Nucleus accumbens (tissue), 56 donors: ENCODE results near the gene NCOA4.
A peak's percentile ranks its signal among the peaks of the same experiment; 100 is the strongest.
"Not testable (repeated sequence)": the region's sequence is repeated elsewhere in the genome, so short reads cannot be mapped to it uniquely, and the experiment has no call there.

ENCODE experiments used
- DNase-seq, 56 donors: peaks; one replicate each; lab custom pipeline; 2025; lab: John Stamatoyannopoulos, UW

NCOA4 gene

GRCh38 chr10:46022978-46023702 lies 7.3 kb downstream of the NCOA4 start:
- peak; percentile 35 to 92 (median 80) for DNase-seq

DNA sequence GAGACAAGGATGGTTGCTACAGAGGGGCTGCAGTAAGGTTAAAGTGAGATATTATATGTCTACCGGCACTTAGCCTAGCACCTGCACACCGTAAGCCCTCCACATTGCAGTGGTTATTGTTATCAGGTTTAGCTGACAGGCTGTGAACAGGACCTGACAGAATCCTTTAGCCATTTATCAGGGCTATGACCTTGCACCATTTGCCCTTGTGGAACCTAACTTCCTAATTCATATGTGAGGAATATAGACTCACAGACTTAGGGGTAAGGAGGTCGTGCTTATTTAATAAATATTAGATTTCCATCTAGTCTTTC lies 10.1 kb downstream of the NCOA4 start:
- no peak for DNase-seq

DNA sequence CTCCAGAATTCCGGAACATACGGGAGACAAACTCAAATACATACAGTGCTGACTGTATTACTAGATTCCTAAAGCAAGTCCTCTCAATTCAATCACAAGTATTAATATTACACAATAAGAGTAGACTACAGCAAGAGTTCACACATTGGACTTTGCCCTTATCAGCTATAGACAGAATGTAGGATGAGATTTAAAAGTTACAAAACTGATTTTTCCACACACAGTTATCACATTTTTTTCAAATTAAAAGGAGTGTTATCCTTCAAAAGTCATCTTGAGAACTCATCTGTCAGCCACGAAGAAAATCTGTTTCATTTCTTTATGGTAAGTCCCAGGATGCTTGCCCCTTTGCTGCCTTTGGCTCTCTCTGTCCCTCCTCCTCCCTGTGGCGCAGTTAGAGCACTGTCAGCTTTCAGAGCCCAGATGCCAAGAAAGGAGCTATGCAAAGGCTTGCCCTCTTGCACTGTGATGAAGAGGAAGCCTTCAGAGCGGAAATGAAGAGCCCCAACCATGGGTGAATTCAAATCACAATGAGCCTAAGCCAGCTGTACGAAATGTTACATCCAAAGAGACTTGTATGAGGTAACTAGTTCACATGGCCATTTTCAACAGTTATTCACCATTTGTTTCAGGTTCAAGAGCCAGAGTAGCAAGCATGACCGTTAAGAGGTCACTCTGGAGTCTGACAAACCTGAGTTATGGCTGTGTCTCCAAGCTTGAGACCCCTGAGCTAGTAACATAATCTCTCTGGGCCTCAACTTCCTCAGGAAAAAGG lies 10.7 kb downstream of the NCOA4 start:
- peak in 6 of 56 donors; percentile 2 to 26 (median 16) for DNase-seq

DNA sequence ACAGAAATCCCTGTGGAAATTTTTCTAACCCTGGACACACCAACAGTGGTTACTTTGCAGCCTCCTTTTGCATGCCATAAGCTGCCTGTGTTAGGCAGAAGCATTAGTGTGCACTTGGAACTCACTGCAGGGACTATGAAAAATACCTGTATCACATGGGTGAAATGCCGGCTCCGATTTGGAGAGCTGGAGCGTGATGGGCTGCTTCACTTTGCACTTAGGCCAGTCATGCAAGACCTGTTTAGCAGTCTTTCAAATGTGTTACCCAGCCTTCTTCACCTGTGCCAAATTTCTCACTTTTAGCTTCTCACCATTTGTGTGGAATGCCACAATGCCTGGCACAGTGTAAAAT lies 11.3 kb downstream of the NCOA4 start:
- no peak for DNase-seq

- no peak for DNase-seq
Measured at GRCh38 chr10:46018453-46019176, 11.8 kb downstream of the NCOA4 start.

DNA sequence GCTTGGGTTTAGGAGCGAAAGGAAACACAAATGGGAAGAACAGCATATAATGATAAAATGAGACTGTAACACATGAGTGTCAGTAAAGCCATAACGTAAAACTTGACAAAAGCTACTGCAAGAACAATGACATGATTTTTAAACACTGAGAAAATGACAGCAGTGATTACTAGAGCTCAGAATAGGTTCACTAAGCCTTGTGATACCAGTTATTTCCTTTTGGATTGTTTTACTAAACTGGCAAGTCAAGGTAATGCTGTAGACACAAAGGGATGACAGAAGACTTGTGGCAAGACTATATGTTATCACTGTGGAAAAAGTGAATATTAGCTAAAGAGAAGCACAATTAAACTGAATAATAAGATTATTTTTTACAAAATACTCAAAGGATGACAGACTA lies 12.7 kb downstream of the NCOA4 start:
- DNase-seq, result no peak

- no peak for DNase-seq
Measured at GRCh38 chr10:46016811-46017210, 13.6 kb downstream of the NCOA4 start.

DNA sequence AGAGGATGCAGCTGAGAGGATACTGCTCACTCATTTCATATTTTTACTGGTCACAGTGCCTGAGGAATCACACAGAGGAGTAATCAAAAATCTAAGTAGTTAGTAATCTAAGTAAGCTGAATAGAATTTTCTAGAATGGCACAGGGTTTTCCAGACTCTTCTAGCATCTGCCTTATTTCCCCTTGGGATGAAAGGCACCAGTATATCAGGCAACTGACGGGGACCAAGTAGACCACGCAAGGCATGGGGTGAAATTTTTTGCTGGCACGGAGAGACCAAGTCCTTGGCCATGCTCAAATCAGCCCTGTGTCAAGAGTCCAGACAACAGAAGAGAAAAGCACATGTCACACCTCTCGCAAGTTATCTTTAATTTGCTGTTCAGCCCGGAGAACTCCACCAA lies 14.2 kb downstream of the NCOA4 start:
- no peak for DNase-seq

DNA sequence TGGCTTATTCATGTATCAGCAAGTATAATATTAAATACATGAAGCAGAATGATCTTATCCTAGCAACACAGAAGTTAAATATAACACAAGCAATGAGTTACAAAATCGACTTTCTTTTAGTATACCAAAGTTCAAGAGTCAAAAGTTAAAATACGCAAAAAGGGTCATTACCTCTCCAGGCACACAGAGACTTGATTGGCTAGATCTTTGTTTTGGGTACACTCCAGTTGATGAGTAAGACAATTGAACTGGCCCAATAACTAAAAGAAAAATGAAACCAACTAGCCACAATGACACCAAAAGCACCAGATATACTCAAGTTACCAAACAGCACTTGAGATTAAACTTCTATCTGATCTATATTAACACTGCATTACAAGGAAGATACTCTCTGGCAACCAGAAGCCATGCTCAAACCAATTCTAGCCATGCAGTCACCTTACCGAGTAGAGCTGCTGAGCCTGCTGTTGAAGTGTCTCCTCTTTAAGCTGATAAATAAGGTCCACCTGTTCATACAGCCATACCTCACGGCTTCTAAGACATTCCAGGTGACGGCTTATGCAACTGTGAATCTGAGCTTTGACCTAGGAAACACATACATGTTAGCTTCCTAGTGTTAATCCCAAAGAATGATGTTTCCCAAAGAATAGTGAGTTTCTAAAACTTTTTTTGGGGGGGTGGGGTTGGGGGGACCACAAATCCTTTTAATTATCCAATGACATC lies 15.6 kb downstream of the NCOA4 start:
- DNase-seq, result no peak

- DNase-seq, result no peak
Measured at GRCh38 chr10:46014206-46014605, 16.2 kb downstream of the NCOA4 start.

DNA sequence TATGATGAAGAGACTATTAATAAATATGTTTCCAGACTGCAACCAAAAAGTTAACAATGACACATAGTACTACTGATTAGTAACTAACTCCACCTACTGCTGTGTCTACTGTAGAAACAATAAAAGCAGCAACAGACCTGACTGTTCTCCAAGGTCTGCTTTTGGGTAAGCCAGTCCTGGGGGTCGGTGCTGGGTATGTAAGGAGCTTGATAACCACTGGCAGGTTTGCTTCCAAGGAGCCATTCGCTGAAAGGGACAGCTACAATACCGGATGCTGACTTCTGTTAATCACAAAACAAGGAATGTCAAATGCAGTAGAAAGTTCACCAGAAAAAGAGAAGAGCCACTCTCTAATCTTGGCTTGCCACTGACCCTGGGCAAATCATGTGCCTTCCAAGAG lies 17.7 kb downstream of the NCOA4 start:
- DNase-seq, result no peak

- no peak for DNase-seq
Measured at GRCh38 chr10:46006219-46006618, 24.2 kb downstream of the NCOA4 start.

GRCh38 chr10:46005383-46005782 lies 25.0 kb downstream of the NCOA4 start:
- no peak for DNase-seq

- DNase-seq, result no peak
Measured at GRCh38 chr10:46004963-46005362, 25.5 kb downstream of the NCOA4 start.

DNA sequence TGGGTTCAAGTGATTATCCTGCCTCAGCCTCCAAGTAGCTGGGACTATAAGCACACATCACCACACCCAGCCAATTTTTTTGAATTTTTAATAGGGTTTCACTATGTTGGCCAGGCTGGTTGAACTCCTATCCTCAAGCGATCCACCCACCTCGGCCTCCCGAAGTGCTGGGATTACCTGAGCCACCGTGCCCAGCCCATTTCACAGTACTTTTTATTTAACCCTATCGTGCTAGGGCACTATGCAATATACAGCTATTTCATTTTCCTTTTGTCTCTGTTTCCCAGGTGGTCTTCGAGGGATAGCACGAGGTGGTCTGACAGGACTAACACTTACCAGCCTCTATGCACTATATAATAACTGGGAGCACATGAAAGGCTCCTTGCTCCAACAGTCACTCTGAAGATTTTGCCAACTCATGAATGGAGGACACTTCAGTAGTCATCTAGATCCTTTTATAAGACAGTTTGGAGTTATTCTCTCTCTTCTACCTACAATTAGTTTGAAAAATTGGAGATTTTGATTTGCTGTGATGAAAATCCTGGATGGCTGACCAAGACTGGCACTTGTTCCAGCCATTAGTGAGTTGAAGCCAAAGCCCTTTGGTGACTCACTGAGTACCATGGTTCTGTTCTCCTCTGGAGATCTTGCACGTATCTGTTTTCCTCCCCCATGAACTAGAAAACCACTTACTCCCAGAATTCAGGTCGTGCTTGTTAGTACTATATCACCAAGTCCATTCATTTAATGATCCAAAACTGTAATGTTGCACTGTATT lies 27.3 kb downstream of the NCOA4 start:
- DNase-seq, result no peak

- DNase-seq, result not testable (repeated sequence)
Measured at GRCh38 chr10:46002189-46002687, 28.2 kb downstream of the NCOA4 start.

GRCh38 chr10:46001187-46001756 lies 29.2 kb downstream of the NCOA4 start:
- peak in 1 of 56 donors; percentile 13 for DNase-seq

GRCh38 chr10:46000538-46000937 lies 29.9 kb downstream of the NCOA4 start:
- DNase-seq, result no peak

GRCh38 chr10:45999955-46000354 lies 30.5 kb downstream of the NCOA4 start:
- DNase-seq, result not testable (repeated sequence)
